Hepatocyte (in vitro differentiated cells): ENCODE data around the gene LHX5. TPM values are rescaled to one million over a fixed set of nuclear protein-coding genes. Genes with fewer than 3 reads are reported as not detected.

ENCODE experiments used
- DNase-seq: peaks from one replicate; pipeline ENCODE4 v3.0.0-alpha.2; 2016; ENCODE audit warnings: low spot score
- H2AFZ ChIP-seq: fragments of 200-600 bp; sonication (generic); 2 replicates; pipeline ENCODE4 v1.6.0; 2016; ENCODE audit warnings: antibody characterized with exemption, mild to moderate bottlenecking
- H3K27ac ChIP-seq: fragments of 200-600 bp; sonication (generic); 2 replicates; pipeline ENCODE4 v1.5.1; 2016; ENCODE audit warnings: mild to moderate bottlenecking
- H3K27me3 ChIP-seq: fragments of 200-600 bp; sonication (generic); 2 replicates; pipeline ENCODE4 v1.6.1; 2016
- H3K36me3 ChIP-seq: fragments of 200-600 bp; sonication (generic); replicated peaks from 2 replicates; pipeline ENCODE4 v1.5.1; 2016; ENCODE audit warnings: low read depth; ENCODE audit not compliant: insufficient read depth
- H3K4me1 ChIP-seq: fragments of 200-600 bp; sonication (generic); 2 replicates; pipeline ENCODE4 v1.5.1; 2016; ENCODE audit warnings: mild to moderate bottlenecking, moderate library complexity; ENCODE audit not compliant: insufficient read depth
- H3K4me2 ChIP-seq: fragments of 200-600 bp; sonication (generic); 2 replicates; pipeline ENCODE4 v1.6.0; 2016
- H3K4me3 ChIP-seq: fragments of 200-600 bp; sonication (generic); 2 replicates; pipeline ENCODE4 v1.5.1; 2016; ENCODE audit warnings: mild to moderate bottlenecking
- H3K79me2 ChIP-seq: fragments of 200-600 bp; sonication (generic); 2 replicates; pipeline ENCODE4 v1.6.0; 2017; ENCODE audit warnings: mild to moderate bottlenecking
- H3K9me2 ChIP-seq: fragments of 200-600 bp; sonication (generic); replicated peaks from 2 replicates; pipeline ENCODE4 v1.6.0; 2017; ENCODE audit warnings: mild to moderate bottlenecking; ENCODE audit not compliant: insufficient read depth
- H3K9me3 ChIP-seq: fragments of 200-600 bp; sonication (generic); 2 replicates; pipeline ENCODE4 v1.5.1; 2016; ENCODE audit warnings: low read depth, mild to moderate bottlenecking
- H4K20me1 ChIP-seq: fragments of 200-600 bp; sonication (generic); 2 replicates; pipeline ENCODE4 v1.6.0; 2016; ENCODE audit warnings: mild to moderate bottlenecking; ENCODE audit not compliant: insufficient read depth, poor library complexity, severe bottlenecking
- CTCF ChIP-seq: fragments of 200-600 bp; sonication (generic); IDR thresholded peaks from 2 replicates; pipeline ENCODE4 v1.5.1; 2016; ENCODE audit warnings: antibody characterized with exemption, mild to moderate bottlenecking; ENCODE audit not compliant: poor library complexity
- EZH2 ChIP-seq: fragments of 200-600 bp; sonication (generic); IDR thresholded peaks from 2 replicates; pipeline ENCODE4 v1.6.1; 2016; ENCODE audit warnings: antibody characterized with exemption, mild to moderate bottlenecking, borderline replicate concordance
- EZH2phosphoT487 ChIP-seq: fragments of 200-600 bp; sonication (generic); IDR thresholded peaks from one replicate; pipeline ENCODE4 v1.6.1; 2018; ENCODE audit warnings: antibody characterized with exemption, mild to moderate bottlenecking, low read depth, moderate library complexity; ENCODE audit not compliant: unreplicated experiment, severe bottlenecking
- WGBS: methylation state at CpG from one replicate; pipeline ENCODE4 v1.1.6; 2016; ENCODE audit warnings: low lambda C conversion rate; ENCODE audit errors: missing lambda C conversion rate; 5-methylcytosine and 5-hydroxymethylcytosine counted together
- polyA plus RNA-seq: library from polyadenylated mRNA; unstranded; fragments of >200 nt; fragmentation: Nextera tagmentation; extraction: Ambion mirVana; gene quantifications from 2 replicates; pipeline ENCODE4 v1.2.1, GENCODE V29; 2016
- total RNA-seq: library from RNA; depleted of rRNA; stranded (reverse); fragments of >200 nt; gene quantifications from 2 replicates; pipeline ENCODE4 v1.2.3, GENCODE V29; 2014

LHX5 gene
- total and polyA plus RNA-seq, 2 experiments from 2014 or later = 0.06 to 0.10 TPM

- Histone ChIP-seq H2AFZ (no peak overlapping the region), H3K4me1 (no peaks in the 10 kb centered on the region), H4K20me1 (no peaks in the 10 kb centered on the region), H3K27ac (no peak overlapping the region), H3K4me3 (no peak overlapping the region), H3K9me3 (no peaks in the 10 kb centered on the region), H3K9me2 (no peaks in the 10 kb centered on the region), H3K27me3 (peaks cover 94% of the 10 kb centered on the region), H3K79me2 (no peaks in the 10 kb centered on the region), H3K36me3 (no peaks in the 10 kb centered on the region), H3K4me2 (no peak overlapping the region)
- 1% methylated on average over 42 of the region's 50 CpGs for WGBS
- TF ChIP-seq CTCF (no peak), EZH2phosphoT487 (no peak), EZH2 (peak; percentile 82)
- DNase-seq = no peak
Measured at GRCh38 chr12:113475451-113476175, 3.9 kb upstream of the LHX5 start.

- WGBS = 8% methylated on average over 19 of the region's 19 CpGs
- Histone ChIP-seq H3K79me2 (no peaks in the 10 kb centered on the region), H3K36me3 (no peaks in the 10 kb centered on the region), H3K4me3 (no peak overlapping the region), H3K4me2 (no peak overlapping the region), H3K27ac (no peak overlapping the region), H4K20me1 (no peaks in the 10 kb centered on the region), H3K4me1 (no peaks in the 10 kb centered on the region), H3K9me3 (no peaks in the 10 kb centered on the region), H3K9me2 (no peaks in the 10 kb centered on the region), H3K27me3 (peaks cover 94% of the 10 kb centered on the region), H2AFZ (no peak overlapping the region)
- TF ChIP-seq EZH2phosphoT487 (no peak), EZH2 (no peak), CTCF (no peak)
- DNase-seq = no peak
Measured at GRCh38 chr12:113474635-113475436, 3.2 kb upstream of the LHX5 start.

- no peak overlapping the region for H3K4me3 ChIP-seq
- no peaks in the 10 kb centered on the region for H3K36me3 ChIP-seq
- no peaks in the 10 kb centered on the region for H3K9me3 ChIP-seq
- H2AFZ ChIP-seq = no peak overlapping the region
- WGBS = 0% methylated on average over 9 of the region's 9 CpGs
- H3K4me1 ChIP-seq = no peaks in the 10 kb centered on the region
- H3K79me2 ChIP-seq = no peaks in the 10 kb centered on the region
- TF ChIP-seq EZH2phosphoT487 (no peak), CTCF (no peak), EZH2 (peak; percentile 50)
- H3K9me2 ChIP-seq = no peaks in the 10 kb centered on the region
- peaks cover 94% of the 10 kb centered on the region for H3K27me3 ChIP-seq
- H4K20me1 ChIP-seq = no peaks in the 10 kb centered on the region
- DNase-seq = no peak
- no peak overlapping the region for H3K4me2 ChIP-seq
- H3K27ac ChIP-seq = no peak overlapping the region
Measured at GRCh38 chr12:113473942-113474341, 2.3 kb upstream of the LHX5 start.
